VCaP (cell line): ENCODE data around the gene SLC34A1.

Experiments used
- H3K27ac ChIP-seq: fragments of 450-650 bp; 2 replicates; pipeline ENCODE4 v1.5.1; 2017
- CTCF ChIP-seq: fragments of 450-650 bp; conservative IDR thresholded peaks from 2 replicates; pipeline ENCODE4 v1.5.1; 2017; ENCODE audit warnings: mild to moderate bottlenecking, moderate library complexity

SLC34A1 gene

DNA sequence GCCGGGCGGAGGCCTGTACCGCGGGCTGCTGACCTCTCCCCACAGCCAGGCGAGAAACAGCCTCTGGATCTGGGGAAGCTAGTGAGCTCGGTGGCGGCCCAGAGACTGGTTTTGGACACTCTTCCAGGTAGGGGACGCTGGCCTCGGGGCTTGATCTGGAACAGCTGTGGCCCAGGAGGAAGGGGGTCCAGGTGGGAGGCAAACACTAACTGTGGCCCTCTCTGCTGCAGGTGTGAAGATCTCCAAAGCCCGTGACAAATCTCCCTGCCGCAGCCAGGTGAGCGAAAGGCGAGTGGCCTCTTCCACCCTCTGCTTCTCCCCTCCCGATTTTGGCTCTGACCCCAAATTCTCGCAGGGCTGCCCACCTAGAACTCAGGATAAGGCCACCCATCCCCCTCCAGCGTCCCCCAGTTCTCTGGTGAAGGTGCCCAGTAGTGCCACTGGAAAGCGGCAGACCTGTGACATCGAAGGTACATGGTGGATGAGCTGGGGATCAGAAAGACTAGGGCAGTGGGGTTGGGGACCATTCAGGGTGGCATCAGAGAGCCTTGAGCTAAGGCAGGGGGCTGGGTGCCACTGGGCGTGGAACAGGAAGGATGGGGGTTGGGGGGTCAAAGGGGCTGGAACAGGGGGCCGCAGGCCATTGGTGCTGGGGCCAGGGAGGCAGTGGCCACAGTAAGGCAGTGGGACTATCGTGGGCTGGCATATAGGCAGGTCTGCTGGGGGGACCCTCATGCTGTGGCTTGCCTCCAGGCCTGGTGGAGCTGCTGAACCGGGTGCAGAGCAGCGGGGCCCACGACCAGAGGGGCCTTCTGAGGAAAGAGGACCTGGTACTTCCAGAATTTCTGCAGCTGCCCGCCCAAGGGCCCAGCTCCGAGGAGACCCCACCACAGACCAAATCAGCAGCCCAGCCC is 12.9 kb upstream of the SLC34A1 start:
- no peak for TF ChIP-seq CTCF
- peak overlapping the region; percentile 86 for H3K27ac ChIP-seq

GRCh38 chr5:177372034-177372896 is 12.0 kb upstream of the SLC34A1 start:
- peak overlapping the region; percentile 86 for H3K27ac ChIP-seq
- TF ChIP-seq CTCF: no peak

DNA sequence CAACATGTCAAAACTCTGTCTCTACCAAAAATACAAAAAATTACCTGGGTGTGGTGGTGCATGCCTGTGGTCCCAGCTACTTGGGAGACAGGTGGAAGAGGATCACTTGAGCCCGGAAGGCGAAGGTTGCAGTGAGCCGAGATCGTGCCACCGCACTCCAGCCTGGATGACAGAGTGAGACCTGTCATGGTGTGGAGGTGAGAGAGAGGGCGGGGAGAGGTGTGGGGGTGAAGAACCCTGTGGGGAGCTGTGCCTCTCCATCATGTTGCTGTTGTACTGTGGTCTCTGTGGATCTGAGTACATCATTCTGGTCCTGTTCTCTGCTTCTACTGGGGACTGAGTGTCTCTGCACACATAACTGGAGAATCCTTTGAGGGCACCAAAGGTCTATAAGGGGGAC is 11.3 kb upstream of the SLC34A1 start:
- no peak for TF ChIP-seq CTCF
- H3K27ac ChIP-seq: no peak overlapping the region

- H3K27ac ChIP-seq: peak overlapping the region; percentile 34; the same call in 1 of the 2 replicates
- no peak for TF ChIP-seq CTCF
These were observed 10.4 kb upstream of the SLC34A1 start for GRCh38 chr5:177373806-177374205.

- no peak for TF ChIP-seq CTCF
- peak overlapping the region; percentile 34; the same call in 1 of the 2 replicates for H3K27ac ChIP-seq
These were observed 10.0 kb upstream of the SLC34A1 start for GRCh38 chr5:177374211-177374610.

GRCh38 chr5:177375516-177375915 is 8.7 kb upstream of the SLC34A1 start:
- peak overlapping the region; percentile 50; the same call in 1 of the 2 replicates for H3K27ac ChIP-seq

GRCh38 chr5:177376107-177376506 is 8.1 kb upstream of the SLC34A1 start:
- TF ChIP-seq CTCF: 0 out of 2 replicates have a peak, but pooled peaks have one; percentile 15
- peak overlapping the region; percentile 50 for H3K27ac ChIP-seq
